GM12875 (cell line): ENCODE data around the gene KIF3B.

Experiments used
- H3K4me3 ChIP-seq: one replicate; pipeline ENCODE4 v1.5.1; 2011; ENCODE audit warnings: low read depth, low read length, control low read depth
- TF ChIP-seq, protein P1 (sequence below): IDR thresholded peaks from 2 replicates; pipeline ENCODE4 v1.5.1; 2011; ENCODE audit warnings: low read depth, mild to moderate bottlenecking, control low read depth, inconsistent platforms, low read length, moderate library complexity, borderline replicate concordance; ENCODE audit not compliant: insufficient read depth

KIF3B gene

GRCh38 chr20:32362901-32363364 lies 85.5 kb downstream of the KIF3B start:
- TF ChIP-seq, protein P1, sequence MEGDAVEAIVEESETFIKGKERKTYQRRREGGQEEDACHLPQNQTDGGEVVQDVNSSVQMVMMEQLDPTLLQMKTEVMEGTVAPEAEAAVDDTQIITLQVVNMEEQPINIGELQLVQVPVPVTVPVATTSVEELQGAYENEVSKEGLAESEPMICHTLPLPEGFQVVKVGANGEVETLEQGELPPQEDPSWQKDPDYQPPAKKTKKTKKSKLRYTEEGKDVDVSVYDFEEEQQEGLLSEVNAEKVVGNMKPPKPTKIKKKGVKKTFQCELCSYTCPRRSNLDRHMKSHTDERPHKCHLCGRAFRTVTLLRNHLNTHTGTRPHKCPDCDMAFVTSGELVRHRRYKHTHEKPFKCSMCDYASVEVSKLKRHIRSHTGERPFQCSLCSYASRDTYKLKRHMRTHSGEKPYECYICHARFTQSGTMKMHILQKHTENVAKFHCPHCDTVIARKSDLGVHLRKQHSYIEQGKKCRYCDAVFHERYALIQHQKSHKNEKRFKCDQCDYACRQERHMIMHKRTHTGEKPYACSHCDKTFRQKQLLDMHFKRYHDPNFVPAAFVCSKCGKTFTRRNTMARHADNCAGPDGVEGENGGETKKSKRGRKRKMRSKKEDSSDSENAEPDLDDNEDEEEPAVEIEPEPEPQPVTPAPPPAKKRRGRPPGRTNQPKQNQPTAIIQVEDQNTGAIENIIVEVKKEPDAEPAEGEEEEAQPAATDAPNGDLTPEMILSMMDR, result no peak
- no peak overlapping the region for H3K4me3 ChIP-seq

GRCh38 chr20:32363492-32363891 lies 86.0 kb downstream of the KIF3B start:
- no peak overlapping the region for H3K4me3 ChIP-seq

DNA sequence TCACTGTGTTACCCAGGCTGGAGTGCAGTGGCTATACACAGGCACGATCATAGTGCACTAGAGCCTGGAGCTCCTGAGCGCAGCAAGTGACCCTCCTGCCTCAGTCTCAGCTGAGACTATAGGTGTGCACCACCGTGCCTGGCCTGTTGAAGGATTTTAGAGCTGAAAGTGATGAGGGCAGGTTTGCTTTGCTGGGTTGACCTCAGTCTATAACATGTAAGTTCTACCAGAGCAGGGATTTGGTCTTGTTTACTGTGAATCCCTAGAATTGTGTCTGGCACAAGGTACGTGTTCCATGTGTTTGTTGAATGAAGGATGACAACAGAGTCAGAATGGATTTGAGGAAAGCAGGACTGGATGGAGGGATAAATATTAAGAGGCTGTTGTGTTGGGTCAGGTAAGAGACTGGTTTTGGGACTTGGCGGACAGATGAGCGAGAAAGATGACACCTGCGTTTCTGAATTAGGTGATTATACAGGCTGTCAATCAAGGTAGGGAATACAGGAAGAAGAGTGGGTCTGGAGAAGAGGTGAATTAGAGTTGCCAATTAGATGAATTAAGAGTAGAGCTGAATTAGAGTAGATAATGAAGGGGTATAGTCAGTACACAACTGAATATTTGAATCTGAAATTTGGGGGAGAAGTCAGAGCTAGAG lies 87.2 kb downstream of the KIF3B start:
- TF ChIP-seq, protein P1, result no peak
- H3K4me3 ChIP-seq, result no peak overlapping the region

More at GRCh38 chr20:32363492-32363891, 86.0 kb downstream of the KIF3B start:
- TF ChIP-seq, protein P1, result no peak

GRCh38 chr20:32365564-32365963 lies 88.1 kb downstream of the KIF3B start:
- TF ChIP-seq, protein P1, result no peak
- no peak overlapping the region for H3K4me3 ChIP-seq

DNA sequence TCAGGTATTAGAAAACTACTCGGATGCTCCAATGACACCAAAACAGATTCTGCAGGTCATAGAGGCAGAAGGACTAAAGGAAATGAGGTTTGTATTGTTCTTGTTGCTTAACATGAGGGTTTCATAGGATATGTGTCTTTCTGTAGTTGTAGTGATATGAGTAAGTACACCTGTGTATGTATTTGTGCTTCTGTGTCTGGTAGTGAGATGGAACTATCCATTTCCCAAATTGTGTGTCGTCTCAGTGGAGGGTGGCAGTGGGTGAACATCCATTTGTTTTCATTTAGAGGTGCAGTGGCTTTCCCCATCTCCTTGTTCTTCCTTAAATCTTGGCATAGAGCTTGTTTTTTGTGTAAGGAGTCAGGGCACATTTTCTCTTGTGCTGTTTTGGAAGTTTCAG lies 88.9 kb downstream of the KIF3B start:
- no peak overlapping the region for H3K4me3 ChIP-seq
- TF ChIP-seq, protein P1, result no peak

- H3K4me3 ChIP-seq, result no peak overlapping the region
- TF ChIP-seq, protein P1, result no peak
Observed at GRCh38 chr20:32368323-32368722, 90.9 kb downstream of the KIF3B start.

DNA sequence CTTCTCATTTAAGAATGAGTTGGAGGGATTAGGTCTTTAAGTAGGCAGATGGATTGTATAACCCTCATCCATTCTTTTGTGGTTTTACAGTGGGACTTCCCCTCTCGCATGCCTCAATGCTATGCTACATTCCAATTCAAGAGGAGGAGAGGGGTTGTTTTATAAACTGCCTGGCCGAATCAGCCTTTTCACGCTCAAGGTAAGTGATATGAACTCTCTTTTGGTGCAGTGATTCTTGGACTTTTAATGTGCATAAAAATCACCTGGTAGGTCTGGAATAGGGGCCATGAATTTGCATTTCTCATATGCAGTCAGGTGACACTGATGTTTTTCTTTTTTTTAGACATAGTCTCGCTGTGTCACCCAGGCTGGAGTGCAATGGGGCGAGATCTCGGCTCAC lies 91.5 kb downstream of the KIF3B start:
- no peak overlapping the region for H3K4me3 ChIP-seq
- TF ChIP-seq, protein P1, result no peak
